HepG2 (cell line): ENCODE measurements around the gene SRGAP2B. TPM values are rescaled to one million over a fixed set of nuclear protein-coding genes. Genes with fewer than 3 reads are reported as not detected.
A peak's percentile ranks its signal among the peaks of the same experiment; 100 is the strongest.
"Not testable (repeated sequence)": the region's sequence is repeated elsewhere in the genome, so short reads cannot be mapped to it uniquely, and the experiment has no call there.

ENCODE experiments used
- ATAC-seq: fragments of 200-7000 bp; cut with Tn5 transposase; 3 replicates; pipeline ENCODE4 v1.9.1; 2020; ENCODE audit warnings: mild to moderate bottlenecking, moderate library complexity
- BruUV-seq: library from RNA; stranded (reverse); fragments of 400-500 nt; replicated peaks from 2 replicates; lab custom pipeline; 2021; lab: Mats Ljungman, UMichigan
- CTCF ChIA-PET: fragments of 300-600 bp; formaldehyde crosslinking; extraction: SDS; loops from one replicate; lab custom pipeline; 2021; ENCODE audit warnings: low total read pairs, inconsistent platforms, low intra/inter-chr PET ratio; lab: Yijun Ruan, JAX
- POLR2A ChIA-PET: fragments of 350-600 bp; sonication (Branson Sonifier 250); formaldehyde crosslinking; loops from one replicate; lab custom pipeline; 2020; ENCODE audit warnings: antibody characterized with exemption, inconsistent platforms; lab: Yijun Ruan, JAX
- DNase-seq: peaks from one replicate; pipeline ENCODE4 v3.0.0-alpha.2; 2015; ENCODE audit warnings: low spot score
- FAIRE-seq: peaks from 3 replicates; lab custom pipeline; 2011; peaks lifted over from hg19 to GRCh38; lab: Jason Lieb, UNC
- H2AFZ ChIP-seq: one replicate; pipeline ENCODE4 v1.6.1; 2011; ENCODE audit warnings: low read length, inconsistent platforms
- H3K27ac ChIP-seq: fragments of 300-600 bp; 3 replicates; pipeline ENCODE4 v1.8.0; 2011; ENCODE audit warnings: mixed run types, mild to moderate bottlenecking, mixed read lengths, low read length, inconsistent platforms; ENCODE audit not compliant: insufficient read depth; ENCODE audit errors: extremely low read length
- H3K27me3 ChIP-seq, 2 experiments: fragments of 200-600 bp in 1 of 2; 2 replicates in 1 of 2; 3 replicates in 1 of 2; pipeline versions ENCODE4 v1.6.0 to v1.8.0; 2011; ENCODE audit warnings: low read length in 2 of 2, mild to moderate bottlenecking in 2 of 2, moderate library complexity in 2 of 2, inconsistent platforms in 1 of 2; ENCODE audit not compliant: insufficient read depth in 2 of 2, control insufficient read depth in 1 of 2
- H3K36me3 ChIP-seq, 2 experiments: fragments of 200-600 bp in 1 of 2; replicated peaks in 1 of 2; 2 replicates in 1 of 2; 3 replicates in 1 of 2; pipeline versions ENCODE4 v1.5.1 to v1.8.0; 2011; ENCODE audit warnings: low read length in 2 of 2, inconsistent platforms in 1 of 2; ENCODE audit not compliant: insufficient read depth in 2 of 2, control insufficient read depth in 1 of 2
- H3K4me1 ChIP-seq: 2 replicates; pipeline ENCODE4 v1.5.1; 2012; ENCODE audit warnings: low read length, inconsistent platforms; ENCODE audit not compliant: insufficient read depth
- H3K4me2 ChIP-seq: 2 replicates; pipeline ENCODE4 v1.6.0; 2011; ENCODE audit warnings: low read depth, low read length, inconsistent platforms
- H3K4me3 ChIP-seq, 3 experiments: fragments of 200-600 bp in 1 of 3; sonication (generic), shearing (Covaris generic) in 1 of 3; replicated peaks in 1 of 3; 2 replicates each; pipeline ENCODE4 v1.5.1; 2011 to 2016; ENCODE audit warnings: low read length in 3 of 3, inconsistent platforms in 2 of 3, low read depth in 2 of 3, mild to moderate bottlenecking in 2 of 3, control low read depth in 1 of 3, mixed read lengths in 1 of 3; ENCODE audit not compliant: insufficient read depth in 1 of 3
- H3K79me2 ChIP-seq: one replicate; pipeline ENCODE4 v1.6.1; 2011; ENCODE audit warnings: low read length, inconsistent platforms; ENCODE audit not compliant: insufficient read depth
- H3K9ac ChIP-seq: 2 replicates; pipeline ENCODE4 v1.6.0; 2011; ENCODE audit warnings: mild to moderate bottlenecking, low read depth, low read length, inconsistent platforms; ENCODE audit not compliant: insufficient read depth
- H3K9me3 ChIP-seq: 2 replicates; pipeline ENCODE4 v1.5.1; 2012; ENCODE audit warnings: mild to moderate bottlenecking, low read length
- H4K20me1 ChIP-seq: 2 replicates; pipeline ENCODE4 v1.6.0; 2011; ENCODE audit warnings: inconsistent platforms, mild to moderate bottlenecking, low read length, moderate library complexity; ENCODE audit not compliant: insufficient read depth
- HNRNPLL ChIP-seq: fragments of 200-400 bp; formaldehyde crosslinking; IDR thresholded peaks from 2 replicates; pipeline ENCODE4 v1.6.1; 2017; ENCODE audit warnings: mild to moderate bottlenecking, low read depth, low read length; ENCODE audit not compliant: poor library complexity, severe bottlenecking
- SAP130 ChIP-seq: IDR thresholded peaks from 2 replicates; pipeline ENCODE4 v1.6.1; 2016; ENCODE audit warnings: low read depth
- WGBS: methylation state at CpG from one replicate; pipeline ENCODE4 v1.1.6; 2017; ENCODE audit warnings: low lambda C conversion rate; 5-methylcytosine and 5-hydroxymethylcytosine counted together
- in situ Hi-C: cut with HindIII; loops from 2 replicates; pipeline ENCODE4 v1.10.0; 2017; ENCODE audit warnings: low pct_unique_long_range_greater_than_20kb; ENCODE audit not compliant: extremely low pct_ligation_motif_present
- intact Hi-C: fragments of 100-400 bp; cut with micrococcal nuclease; formaldehyde crosslinking; loops from one replicate; pipeline ENCODE4 v1.10.0; 2022; ENCODE audit not compliant: unreplicated experiment
- polyA plus RNA-seq, 8 experiments: library from polyadenylated mRNA; depleted of rRNA in 3 of 8; stranded (reverse) in 7 of 8; unstranded in 1 of 8; fragments of >200 nt; fragmentation: Illumina TruSeq in 4 of 8; extraction: Trizol in 4 of 8; gene quantifications; 2 replicates each; pipeline versions ENCODE4 v1.2.1 to v1.2.3, GENCODE V29; 2011 to 2016; ENCODE audit warnings: low read depth in 4 of 8, missing spikeins in 1 of 8, mixed read lengths in 1 of 8; ENCODE audit not compliant: insufficient read depth in 1 of 8
- total RNA-seq, 5 experiments: library from RNA; depleted of rRNA; stranded (reverse); fragments of >200 nt; fragmentation: Illumina TruSeq; extraction: Trizol; gene quantifications; 2 replicates each; pipeline ENCODE4 v1.2.3, GENCODE V29; 2016; ENCODE audit warnings: low read depth in 1 of 5

The SRGAP2B gene
- total and polyA plus RNA-seq, 2 of the 13 experiments (the other 11 are each of a cell fraction or from before 2014, with no cell fraction given), result 9.2 to 16.1 TPM

DNA sequence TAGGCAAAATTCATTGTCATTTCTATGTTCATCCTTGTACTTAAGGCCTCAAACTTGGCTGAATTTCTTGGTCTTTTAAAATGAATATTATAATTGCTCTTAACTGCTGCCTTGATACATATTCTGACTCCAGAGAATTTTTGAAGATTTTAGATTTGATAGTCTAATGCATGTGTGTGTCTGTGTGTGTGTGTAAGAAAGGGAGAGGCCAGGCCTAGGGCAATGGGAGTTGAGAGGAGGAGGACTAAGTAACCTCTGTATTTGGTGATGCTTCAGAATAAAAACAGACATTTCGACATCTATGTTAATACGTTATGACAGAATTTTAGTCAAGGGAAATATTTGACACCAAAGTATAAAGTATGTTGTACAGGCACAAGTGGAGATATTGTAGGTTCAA, 8.2 kb upstream of the SRGAP2B start:
- H3K27ac ChIP-seq, CTCF ChIA-PET, DNase-seq, H3K9me3 ChIP-seq, in situ Hi-C loops, H3K4me3 ChIP-seq, H3K9ac ChIP-seq, H2AFZ ChIP-seq, H3K36me3 ChIP-seq, POLR2A ChIA-PET, H3K4me1 ChIP-seq, ATAC-seq, H3K27me3 ChIP-seq, H3K79me2 ChIP-seq, BruUV-seq, H4K20me1 ChIP-seq, FAIRE-seq, intact Hi-C loops, H3K4me2 ChIP-seq: not testable (repeated sequence)
- no CpG with 5 or more reads among the region's 2 CpGs for whole genome bisulfite sequencing

DNA sequence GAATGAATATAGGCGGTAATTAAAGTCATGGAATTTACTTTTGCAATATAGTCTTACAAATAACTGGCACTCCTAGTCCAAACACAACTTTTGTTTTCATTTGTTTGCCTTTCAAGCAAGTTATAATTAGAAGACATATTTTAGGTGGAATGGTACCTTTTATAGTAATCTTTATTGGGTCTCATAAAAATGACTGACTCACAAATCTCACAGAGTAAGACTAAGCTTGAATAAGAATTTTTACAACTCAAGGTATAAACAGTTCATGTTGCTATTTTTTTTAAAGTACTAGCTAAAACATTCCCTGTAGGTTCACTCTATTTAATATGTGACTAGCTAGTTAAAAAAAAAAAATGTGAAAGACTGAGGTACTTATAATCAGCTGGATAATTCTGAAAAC, 6.6 kb upstream of the SRGAP2B start:
- H3K27me3 ChIP-seq, H3K36me3 ChIP-seq, H3K4me1 ChIP-seq, BruUV-seq, intact Hi-C loops, H3K27ac ChIP-seq, H3K9me3 ChIP-seq, H3K79me2 ChIP-seq, H3K4me3 ChIP-seq, H4K20me1 ChIP-seq, CTCF ChIA-PET, POLR2A ChIA-PET, H3K9ac ChIP-seq, H2AFZ ChIP-seq, DNase-seq, H3K4me2 ChIP-seq, in situ Hi-C loops, FAIRE-seq, ATAC-seq: not testable (repeated sequence)
- WGBS, result no CpG with 5 or more reads among the region's 1 CpG

DNA sequence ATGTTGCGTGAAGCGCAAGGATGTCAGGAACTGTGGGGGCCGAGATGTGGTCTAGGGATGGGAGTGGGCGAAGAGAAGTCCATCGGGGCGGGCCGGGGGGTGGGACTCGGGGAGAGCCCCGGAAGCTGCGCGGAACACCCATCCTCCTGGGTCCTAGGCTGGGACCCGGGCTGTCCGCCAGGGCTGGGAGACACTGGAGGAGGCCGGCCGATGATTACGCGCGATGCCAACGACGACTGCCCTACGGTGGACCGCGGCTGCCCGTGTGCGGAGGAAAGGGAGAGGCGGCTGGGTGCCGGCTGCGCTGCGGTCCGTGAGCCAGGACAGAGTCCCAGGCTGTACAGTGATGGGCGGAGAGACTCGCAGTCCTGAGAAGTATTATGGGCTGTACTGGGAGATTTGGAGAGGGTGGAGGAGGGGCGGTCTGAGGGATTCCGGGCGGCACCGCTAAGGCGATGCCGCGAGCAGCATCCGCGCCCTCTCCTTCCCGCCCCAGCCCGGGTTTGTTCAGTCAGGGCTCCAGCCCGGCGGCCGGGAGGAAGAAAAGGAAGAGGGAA, 395 bp downstream of the SRGAP2B start:
- H3K4me2 ChIP-seq, H2AFZ ChIP-seq, H3K79me2 ChIP-seq, BruUV-seq, FAIRE-seq, H3K36me3 ChIP-seq, H4K20me1 ChIP-seq, in situ Hi-C loops, H3K9me3 ChIP-seq, H3K27ac ChIP-seq, CTCF ChIA-PET, H3K4me1 ChIP-seq, H3K27me3 ChIP-seq, POLR2A ChIA-PET, H3K9ac ChIP-seq, intact Hi-C loops, DNase-seq: not testable (repeated sequence)
- peak overlapping the region in 2 of 3 experiments; percentile 47 to 59; a peak in 3 of 6 replicates for H3K4me3 ChIP-seq
- ATAC-seq, result peak; percentile 32
- TF ChIP-seq SAP130 (CRISPR knock-in tag) (0 out of 2 replicates have a peak, but pooled peaks have one; percentile 17), HNRNPLL (peak; percentile 66)
- no CpG with 5 or more reads among the region's 46 CpGs for WGBS
